GM23248 (cell line): ENCODE data around the gene CHST8. TPM values are rescaled to one million over a fixed set of nuclear protein-coding genes. Genes with fewer than 3 reads are reported as not detected.
"Not testable (repeated sequence)": the region's sequence is repeated elsewhere in the genome, so short reads cannot be mapped to it uniquely, and the experiment has no call there.

Experiments
- DNase-seq: peaks from one replicate; pipeline ENCODE4 v3.0.0-alpha.2; 2015
- H2AFZ ChIP-seq: fragments of 200-600 bp; sonication (generic); 2 replicates; pipeline ENCODE4 v1.6.1; 2016; ENCODE audit warnings: antibody characterized with exemption
- H3F3A ChIP-seq: fragments of 200-600 bp; sonication (generic); 2 replicates; pipeline ENCODE4 v1.6.1; 2016; ENCODE audit warnings: mild to moderate bottlenecking, antibody characterized with exemption, mixed run types; ENCODE audit not compliant: insufficient read depth
- H3K27ac ChIP-seq: fragments of 200-600 bp; sonication (generic); 2 replicates; pipeline ENCODE4 v1.5.1; 2016; ENCODE audit warnings: mild to moderate bottlenecking
- H3K27me3 ChIP-seq: fragments of 200-600 bp; sonication (generic); replicated peaks from 2 replicates; pipeline ENCODE4 v1.6.1; 2016; ENCODE audit warnings: mild to moderate bottlenecking; ENCODE audit not compliant: insufficient read depth
- H3K36me3 ChIP-seq: fragments of 200-600 bp; sonication (generic); 2 replicates; pipeline ENCODE4 v1.6.1; 2016; ENCODE audit warnings: low read depth, mild to moderate bottlenecking
- H3K4me1 ChIP-seq: fragments of 200-600 bp; sonication (generic); 2 replicates; pipeline ENCODE4 v1.6.1; 2016; ENCODE audit warnings: mild to moderate bottlenecking; ENCODE audit not compliant: insufficient read depth
- H3K4me2 ChIP-seq: fragments of 200-600 bp; sonication (generic); one replicate; pipeline ENCODE4 v1.6.1; 2016; ENCODE audit warnings: mild to moderate bottlenecking; ENCODE audit not compliant: unreplicated experiment
- H3K4me3 ChIP-seq: fragments of 200-600 bp; sonication (generic); 2 replicates; pipeline ENCODE4 v1.5.1; 2016; ENCODE audit warnings: mild to moderate bottlenecking
- H3K79me2 ChIP-seq: fragments of 200-600 bp; sonication (generic); 2 replicates; pipeline ENCODE4 v1.6.1; 2016; ENCODE audit warnings: mild to moderate bottlenecking; ENCODE audit not compliant: insufficient read depth
- H3K9ac ChIP-seq: fragments of 200-600 bp; sonication (generic); 2 replicates; pipeline ENCODE4 v1.6.1; 2016; ENCODE audit warnings: mild to moderate bottlenecking
- H3K9me2 ChIP-seq: fragments of 200-600 bp; sonication (generic); 2 replicates; pipeline ENCODE4 v1.6.1; 2016; ENCODE audit warnings: mixed run types, mild to moderate bottlenecking, moderate library complexity; ENCODE audit not compliant: insufficient read depth
- H3K9me3 ChIP-seq: fragments of 200-600 bp; sonication (generic); one replicate; pipeline ENCODE4 v1.6.1; 2017; ENCODE audit warnings: low read depth
- H4K20me1 ChIP-seq: fragments of 200-600 bp; sonication (generic); 2 replicates; pipeline ENCODE4 v1.6.0; 2016; ENCODE audit not compliant: insufficient read depth
- EZH2 ChIP-seq: fragments of 200-600 bp; sonication (generic); IDR thresholded peaks from 2 replicates; pipeline ENCODE4 v1.6.1; 2018; ENCODE audit warnings: antibody characterized with exemption, mild to moderate bottlenecking; ENCODE audit not compliant: insufficient read depth, poor library complexity, severe bottlenecking
- EZH2phosphoT487 ChIP-seq: fragments of 200-600 bp; sonication (generic); IDR thresholded peaks from 2 replicates; pipeline ENCODE4 v1.6.1; 2018; ENCODE audit warnings: antibody characterized with exemption, moderate library complexity, mild to moderate bottlenecking, low read depth; ENCODE audit not compliant: insufficient read depth
- WGBS, 2 experiments: methylation state at CpG; one replicate each; pipeline ENCODE4 v1.1.6; 2015 to 2017; ENCODE audit warnings: low lambda C conversion rate in 2 of 2, low coverage in 1 of 2; ENCODE audit errors: missing lambda C conversion rate in 2 of 2; 5-methylcytosine and 5-hydroxymethylcytosine counted together
- in situ Hi-C: fragments of 300-500 bp; cut with MboI; formaldehyde crosslinking; loops from 2 replicates; pipeline ENCODE4 v1.15.0; 2020
- polyA plus RNA-seq: library from polyadenylated mRNA; unstranded; fragments of >200 nt; fragmentation: Nextera tagmentation; extraction: Ambion mirVana; gene quantifications from 2 replicates; pipeline ENCODE4 v1.2.1, GENCODE V29; 2016
- total RNA-seq: library from RNA; depleted of rRNA; stranded (reverse); fragments of >200 nt; shearing (Covaris generic); gene quantifications from 2 replicates; pipeline ENCODE4 v1.2.3, GENCODE V29; 2014

Gene CHST8
- total and polyA plus RNA-seq, 2 experiments from 2014 or later: 0.30 to 1.1 TPM

GRCh38 chr19:33604651-33605050 is 17.1 kb upstream of the CHST8 start:
- H3K27me3 ChIP-seq: peaks cover 4% of the 10 kb centered on the region; the same call in 1 of the 2 replicates
- H3K9me3 ChIP-seq: no peaks in the 10 kb centered on the region
- H4K20me1 ChIP-seq: no peaks in the 10 kb centered on the region
- in situ Hi-C loops: no loop called here
- no peaks in the 10 kb centered on the region for H3K36me3 ChIP-seq
- H3K27ac ChIP-seq: no peak overlapping the region
- H3K4me2 ChIP-seq: no peak overlapping the region
- no peak for DNase-seq
- H3K4me1 ChIP-seq: no peaks in the 10 kb centered on the region
- H3K79me2 ChIP-seq: no peaks in the 10 kb centered on the region
- no peak overlapping the region for H3K9ac ChIP-seq
- no peaks in the 10 kb centered on the region for H3F3A ChIP-seq
- H2AFZ ChIP-seq: no peak overlapping the region
- no peak overlapping the region for H3K4me3 ChIP-seq
- 27% methylated on average over 5 of the region's 5 CpGs for WGBS, 2 experiments
- H3K9me2 ChIP-seq: no peaks in the 10 kb centered on the region
- no peak for TF ChIP-seq EZH2
- no peak for TF ChIP-seq EZH2phosphoT487

GRCh38 chr19:33605803-33606295 is 15.9 kb upstream of the CHST8 start:
- H3K27ac ChIP-seq, H3K9me2 ChIP-seq, H3K9ac ChIP-seq, H3K79me2 ChIP-seq, H3K27me3 ChIP-seq, H3K36me3 ChIP-seq, H3K4me3 ChIP-seq, H3K4me1 ChIP-seq, H3K4me2 ChIP-seq, H3F3A ChIP-seq, H3K9me3 ChIP-seq, H4K20me1 ChIP-seq, DNase-seq, H2AFZ ChIP-seq, in situ Hi-C loops: not testable (repeated sequence)
- whole genome bisulfite sequencing, 2 experiments: 2 to 3% methylated on average over 5 of the region's 5 CpGs

- H3K27me3 ChIP-seq: peaks cover 4% of the 10 kb centered on the region; the same call in 1 of the 2 replicates
- H2AFZ ChIP-seq: no peak overlapping the region
- H3K36me3 ChIP-seq: no peaks in the 10 kb centered on the region
- H3K79me2 ChIP-seq: no peaks in the 10 kb centered on the region
- H3K4me2 ChIP-seq: no peak overlapping the region
- in situ Hi-C loops: no loop called here
- no peaks in the 10 kb centered on the region for H4K20me1 ChIP-seq
- no peaks in the 10 kb centered on the region for H3K9me3 ChIP-seq
- H3K4me3 ChIP-seq: no peak overlapping the region
- H3K27ac ChIP-seq: no peak overlapping the region
- no peak for DNase-seq
- no peaks in the 10 kb centered on the region for H3K4me1 ChIP-seq
- WGBS, 2 experiments: 5 to 13% methylated on average over 4 of the region's 4 CpGs
- H3F3A ChIP-seq: no peaks in the 10 kb centered on the region
- H3K9ac ChIP-seq: no peak overlapping the region
- TF ChIP-seq EZH2 (no peak), EZH2phosphoT487 (no peak)
- no peaks in the 10 kb centered on the region for H3K9me2 ChIP-seq
Measured at GRCh38 chr19:33606556-33606955, 15.2 kb upstream of the CHST8 start.

- Histone ChIP-seq H3K4me3 (no peak overlapping the region), H3K27ac (no peak overlapping the region), H3K36me3 (no peaks in the 10 kb centered on the region), H3K4me2 (no peak overlapping the region), H3K27me3 (peaks cover 4% of the 10 kb centered on the region; the same call in 1 of the 2 replicates), H2AFZ (no peak overlapping the region), H3K9ac (no peak overlapping the region), H3K4me1 (no peaks in the 10 kb centered on the region), H3K9me3 (no peaks in the 10 kb centered on the region), H3K9me2 (no peaks in the 10 kb centered on the region), H3K79me2 (no peaks in the 10 kb centered on the region), H3F3A (no peaks in the 10 kb centered on the region), H4K20me1 (no peaks in the 10 kb centered on the region)
- no peak for DNase-seq
- TF ChIP-seq EZH2phosphoT487 (no peak), EZH2 (no peak)
- 0 to 3% methylated on average over 1 of the region's 1 CpG for WGBS, 2 experiments
- in situ Hi-C loops: no loop called here
Measured at GRCh38 chr19:33609353-33609752, 12.4 kb upstream of the CHST8 start.

- Histone ChIP-seq H3K9me3 (no peaks in the 10 kb centered on the region), H3K27ac (no peak overlapping the region), H4K20me1 (no peaks in the 10 kb centered on the region), H3K4me1 (no peaks in the 10 kb centered on the region), H3K4me2 (no peak overlapping the region), H3K27me3 (peaks cover 4% of the 10 kb centered on the region; the same call in 1 of the 2 replicates), H3K79me2 (no peaks in the 10 kb centered on the region), H3F3A (no peaks in the 10 kb centered on the region), H3K4me3 (no peak overlapping the region), H3K9ac (no peak overlapping the region), H3K9me2 (no peaks in the 10 kb centered on the region), H3K36me3 (no peaks in the 10 kb centered on the region), H2AFZ (no peak overlapping the region)
- no peak for TF ChIP-seq EZH2phosphoT487
- TF ChIP-seq EZH2: no peak
- in situ Hi-C loops: no loop called here
- 15 to 20% methylated on average over 1 of the region's 1 CpG for WGBS, 2 experiments
- no peak for DNase-seq
Measured at GRCh38 chr19:33610588-33610987, 11.2 kb upstream of the CHST8 start.
